Trophoblast cell (in vitro differentiated cells and primary cell): ENCODE measurements around the gene ANXA6.
A peak's percentile ranks its signal among the peaks of the same experiment; 100 is the strongest.

Source experiments
- DNase-seq, 2 donors: peaks; one replicate each; pipeline ENCODE4 v3.0.0-alpha.2; 2016
- H2AFZ ChIP-seq: 2 replicates; pipeline ENCODE4 v1.6.1; 2013; ENCODE audit warnings: low read length, moderate library complexity, mild to moderate bottlenecking; ENCODE audit not compliant: insufficient read depth, poor library complexity
- H2AK5ac ChIP-seq: 2 replicates; pipeline ENCODE4 v1.6.1; 2013; ENCODE audit warnings: mild to moderate bottlenecking, low read length
- H2BK120ac ChIP-seq: 2 replicates; pipeline ENCODE4 v1.6.1; 2013; ENCODE audit warnings: low read length, mild to moderate bottlenecking, moderate library complexity; ENCODE audit not compliant: insufficient read depth, poor library complexity
- H2BK12ac ChIP-seq: 2 replicates; pipeline ENCODE4 v1.6.1; 2013; ENCODE audit warnings: mild to moderate bottlenecking, low read length, moderate library complexity
- H2BK5ac ChIP-seq: 2 replicates; pipeline ENCODE4 v1.6.1; 2013; ENCODE audit warnings: low read length, low read depth, moderate library complexity, mild to moderate bottlenecking; ENCODE audit not compliant: poor library complexity
- H3K14ac ChIP-seq: 2 replicates; pipeline ENCODE4 v1.6.1; 2013; ENCODE audit warnings: mild to moderate bottlenecking, low read length
- H3K18ac ChIP-seq: 2 replicates; pipeline ENCODE4 v1.6.1; 2013; ENCODE audit warnings: mild to moderate bottlenecking, low read length
- H3K23ac ChIP-seq: 2 replicates; pipeline ENCODE4 v1.6.1; 2013; ENCODE audit warnings: low read length
- H3K27ac ChIP-seq: 2 replicates; pipeline ENCODE4 v1.5.1; 2013; ENCODE audit warnings: low read depth, mild to moderate bottlenecking, inconsistent platforms, low read length, moderate library complexity
- H3K27me3 ChIP-seq: 2 replicates; pipeline ENCODE4 v1.6.1; 2013; ENCODE audit warnings: inconsistent platforms, mild to moderate bottlenecking, low read length, moderate library complexity; ENCODE audit not compliant: insufficient read depth
- H3K36me3 ChIP-seq, 2 experiments: 1 replicate in 1 of 2; 2 replicates in 1 of 2; pipeline ENCODE4 v1.6.1; 2013; ENCODE audit warnings: low read length in 2 of 2, mild to moderate bottlenecking in 2 of 2, moderate library complexity in 1 of 2; ENCODE audit not compliant: insufficient read depth in 2 of 2, control insufficient read depth in 1 of 2
- H3K4ac ChIP-seq: 2 replicates; pipeline ENCODE4 v1.6.1; 2013; ENCODE audit warnings: low read depth, mild to moderate bottlenecking, low read length, moderate library complexity
- H3K4me1 ChIP-seq, 2 experiments: 1 replicate in 1 of 2; 2 replicates in 1 of 2; pipeline ENCODE4 v1.6.1; 2013; ENCODE audit warnings: low read length in 2 of 2, mild to moderate bottlenecking in 2 of 2, moderate library complexity in 1 of 2; ENCODE audit not compliant: insufficient read depth in 2 of 2, control insufficient read depth in 1 of 2
- H3K4me2 ChIP-seq: 2 replicates; pipeline ENCODE4 v1.6.1; 2013; ENCODE audit warnings: inconsistent platforms, mild to moderate bottlenecking, low read length, moderate library complexity
- H3K4me3 ChIP-seq: 2 replicates; pipeline ENCODE4 v1.5.1; 2013; ENCODE audit warnings: mild to moderate bottlenecking, low read depth, low read length, inconsistent platforms
- H3K79me1 ChIP-seq: one replicate; pipeline ENCODE4 v1.6.1; 2013; ENCODE audit warnings: low read length
- H3K79me2 ChIP-seq: 2 replicates; pipeline ENCODE4 v1.6.1; 2013; ENCODE audit warnings: low read length, mild to moderate bottlenecking; ENCODE audit not compliant: control insufficient read depth, insufficient read depth, poor library complexity
- H3K9ac ChIP-seq: 2 replicates; pipeline ENCODE4 v1.6.1; 2013; ENCODE audit warnings: mild to moderate bottlenecking, low read length
- H3K9me3 ChIP-seq: 2 replicates; pipeline ENCODE4 v1.6.1; 2013; ENCODE audit warnings: low read depth, mild to moderate bottlenecking, control low read depth, inconsistent platforms, low read length; ENCODE audit not compliant: insufficient read depth
- H4K12ac ChIP-seq: 2 replicates; pipeline ENCODE4 v1.6.1; 2013; ENCODE audit warnings: low read depth, mild to moderate bottlenecking, low read length, moderate library complexity
- H4K8ac ChIP-seq: 2 replicates; pipeline ENCODE4 v1.6.1; 2013; ENCODE audit warnings: low read depth, mild to moderate bottlenecking, low read length, moderate library complexity
- H4K91ac ChIP-seq: one replicate; pipeline ENCODE4 v1.6.1; 2013; ENCODE audit warnings: low read depth, mild to moderate bottlenecking, low read length, moderate library complexity
- WGBS: extraction: QIAGEN DNeasy Blood & Tissue Kit; methylation state at CpG from one replicate; pipeline ENCODE4 v1.1.7; 2013; ENCODE audit warnings: missing lambda C conversion rate; ENCODE audit not compliant: insufficient read length, insufficient coverage; ENCODE audit errors: extremely low coverage; 5-methylcytosine and 5-hydroxymethylcytosine counted together

Gene ANXA6

DNA sequence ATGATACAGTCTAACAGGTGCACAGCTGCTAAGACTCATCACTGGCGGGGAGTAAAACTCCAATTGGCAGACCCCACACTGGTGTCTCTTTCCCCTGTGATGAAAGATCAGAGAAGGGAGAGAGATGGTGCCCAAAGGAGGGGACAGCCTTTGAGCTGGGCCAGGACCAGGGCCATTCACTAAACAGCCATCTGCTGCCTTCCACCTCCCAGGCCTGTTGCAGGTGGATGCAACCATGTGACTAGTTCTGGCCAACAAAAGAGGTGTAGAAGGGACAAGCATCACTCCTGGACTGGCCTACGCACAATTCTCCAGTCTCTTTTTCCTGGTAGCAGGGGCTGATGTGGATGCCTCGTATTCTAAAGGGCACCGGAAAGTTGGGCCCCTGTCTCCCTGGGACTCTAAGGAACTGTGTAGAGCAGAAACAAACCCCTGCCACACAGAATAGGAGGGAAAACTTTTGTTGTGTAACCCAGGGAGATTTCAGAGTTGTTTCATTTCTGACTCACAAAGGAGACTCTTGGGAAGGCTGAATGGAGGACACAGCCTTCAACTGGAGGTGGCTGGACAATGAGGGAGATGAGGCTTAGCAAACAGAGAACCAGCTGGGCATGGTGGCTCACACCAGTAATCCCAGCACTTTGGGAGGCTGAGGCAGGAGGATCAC lies 103.7 kb downstream of the ANXA6 start:
- no peaks in the 10 kb centered on the region for H3K79me2 ChIP-seq
- WGBS: no CpG with 5 or more reads among the region's 4 CpGs
- H3K4me3 ChIP-seq: no peak overlapping the region
- no peak overlapping the region for H3K18ac ChIP-seq
- H3K4ac ChIP-seq: no peak overlapping the region
- H2AK5ac ChIP-seq: no peak overlapping the region
- no peak overlapping the region for H3K23ac ChIP-seq
- H3K36me3 ChIP-seq: peaks cover 27 to 52% of the 10 kb centered on the region in 2 experiments
- H3K4me2 ChIP-seq: no peak overlapping the region
- no peak overlapping the region for H3K9ac ChIP-seq
- H2BK120ac ChIP-seq: no peak overlapping the region
- H4K8ac ChIP-seq: no peak overlapping the region
- H3K27me3 ChIP-seq: no peaks in the 10 kb centered on the region
- H3K4me1 ChIP-seq: no peaks in the 10 kb centered on the region
- no peak overlapping the region for H4K12ac ChIP-seq
- peaks cover 6% of the 10 kb centered on the region for H3K9me3 ChIP-seq
- no peak for DNase-seq
- H3K14ac ChIP-seq: no peak overlapping the region
- no peak overlapping the region for H3K27ac ChIP-seq
- no peak overlapping the region for H2BK5ac ChIP-seq
- H3K79me1 ChIP-seq: no peaks in the 10 kb centered on the region
- H4K91ac ChIP-seq: no peak overlapping the region
- H2AFZ ChIP-seq: no peak overlapping the region
- H2BK12ac ChIP-seq: no peak overlapping the region

DNA sequence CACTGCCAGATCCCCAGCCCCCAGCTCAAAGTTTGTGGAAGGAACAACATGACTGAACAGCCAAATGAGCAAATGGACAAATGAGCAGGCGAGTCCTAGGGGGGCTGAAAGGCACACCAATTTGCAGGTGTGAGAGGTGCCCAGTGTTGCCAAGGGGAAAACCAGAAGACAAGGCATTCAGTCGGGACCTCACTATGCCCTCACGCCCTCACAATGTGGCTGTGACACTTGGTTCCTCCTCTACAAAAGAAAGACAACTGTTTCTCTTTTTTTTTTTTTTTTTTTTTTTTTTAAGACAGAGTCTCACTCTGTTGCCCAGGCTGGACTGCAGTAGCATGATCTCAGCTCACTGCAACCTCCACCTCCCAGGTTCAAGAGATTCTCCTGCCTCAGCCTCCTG lies 104.7 kb downstream of the ANXA6 start:
- no peak overlapping the region for H3K23ac ChIP-seq
- no CpG with 5 or more reads among the region's 3 CpGs for WGBS
- no peak overlapping the region for H3K14ac ChIP-seq

DNA sequence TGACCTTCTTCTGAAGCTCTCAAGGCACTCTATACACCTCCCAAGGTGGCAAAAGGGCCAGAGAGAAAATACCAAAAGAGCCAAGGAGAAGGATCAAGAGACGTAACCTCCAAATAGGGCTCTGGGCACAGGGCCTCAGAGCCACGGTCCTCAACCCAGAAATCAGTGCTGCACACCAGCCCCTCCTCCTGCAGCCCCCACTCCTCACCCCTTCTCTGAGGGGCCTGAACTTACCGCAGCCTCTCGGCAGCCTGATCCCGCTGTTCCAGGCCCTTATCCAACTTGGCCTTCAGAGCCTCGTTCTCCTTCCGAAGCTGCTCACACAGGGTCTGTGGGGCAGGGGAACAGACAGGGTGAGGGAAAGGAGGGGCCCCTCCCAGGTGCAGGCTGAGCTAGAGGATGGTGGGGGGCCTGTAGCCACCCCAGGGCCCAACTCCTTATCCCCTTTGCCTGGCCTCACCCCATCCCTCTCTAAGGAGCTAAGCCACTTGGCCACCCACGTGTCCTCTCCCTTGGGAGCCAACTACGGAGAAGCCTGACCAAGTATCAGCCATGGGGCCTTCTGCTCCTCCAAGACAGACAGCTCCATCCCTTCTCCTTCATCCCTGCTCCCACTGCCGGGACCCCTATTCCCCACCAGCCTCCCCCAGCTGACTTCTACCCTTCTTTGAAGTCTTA lies 105.5 kb downstream of the ANXA6 start:
- Histone ChIP-seq H2AFZ (no peak overlapping the region), H3K9me3 (peaks cover 2% of the 10 kb centered on the region), H3K27me3 (no peaks in the 10 kb centered on the region), H2AK5ac (no peak overlapping the region), H3K4me1 (no peaks in the 10 kb centered on the region), H3K79me1 (no peaks in the 10 kb centered on the region), H3K23ac (no peak overlapping the region), H3K79me2 (no peaks in the 10 kb centered on the region), H3K4me2 (no peak overlapping the region), H3K36me3 (peaks cover 31 to 51% of the 10 kb centered on the region in 2 experiments), H3K4me3 (no peak overlapping the region), H4K91ac (no peak overlapping the region), H2BK12ac (no peak overlapping the region), H3K27ac (no peak overlapping the region), H3K4ac (no peak overlapping the region), H4K12ac (no peak overlapping the region), H2BK120ac (no peak overlapping the region), H3K9ac (no peak overlapping the region), H3K18ac (no peak overlapping the region), H4K8ac (no peak overlapping the region), H2BK5ac (no peak overlapping the region), H3K14ac (no peak overlapping the region)
- no CpG with 5 or more reads among the region's 10 CpGs for WGBS
- DNase-seq: no peak

More for the DNA sequence above, 104.7 kb downstream of the ANXA6 start:
- H3K9ac ChIP-seq: no peak overlapping the region
- H3K36me3 ChIP-seq: peaks cover 30 to 51% of the 10 kb centered on the region in 2 experiments
- H4K12ac ChIP-seq: no peak overlapping the region
- no peak overlapping the region for H3K18ac ChIP-seq
- H2BK12ac ChIP-seq: no peak overlapping the region
- no peaks in the 10 kb centered on the region for H3K79me1 ChIP-seq
- H3K27ac ChIP-seq: no peak overlapping the region
- H2BK5ac ChIP-seq: no peak overlapping the region
- no peak for DNase-seq
- H3K9me3 ChIP-seq: peaks cover 2% of the 10 kb centered on the region
- H3K79me2 ChIP-seq: no peaks in the 10 kb centered on the region
- no peak overlapping the region for H4K8ac ChIP-seq
- no peak overlapping the region for H2AFZ ChIP-seq
- no peak overlapping the region for H3K4me3 ChIP-seq
- H2AK5ac ChIP-seq: no peak overlapping the region
- no peaks in the 10 kb centered on the region for H3K27me3 ChIP-seq
- H4K91ac ChIP-seq: no peak overlapping the region
- no peak overlapping the region for H3K4ac ChIP-seq
- no peak overlapping the region for H2BK120ac ChIP-seq
- H3K4me2 ChIP-seq: no peak overlapping the region
- H3K4me1 ChIP-seq: no peaks in the 10 kb centered on the region

DNA sequence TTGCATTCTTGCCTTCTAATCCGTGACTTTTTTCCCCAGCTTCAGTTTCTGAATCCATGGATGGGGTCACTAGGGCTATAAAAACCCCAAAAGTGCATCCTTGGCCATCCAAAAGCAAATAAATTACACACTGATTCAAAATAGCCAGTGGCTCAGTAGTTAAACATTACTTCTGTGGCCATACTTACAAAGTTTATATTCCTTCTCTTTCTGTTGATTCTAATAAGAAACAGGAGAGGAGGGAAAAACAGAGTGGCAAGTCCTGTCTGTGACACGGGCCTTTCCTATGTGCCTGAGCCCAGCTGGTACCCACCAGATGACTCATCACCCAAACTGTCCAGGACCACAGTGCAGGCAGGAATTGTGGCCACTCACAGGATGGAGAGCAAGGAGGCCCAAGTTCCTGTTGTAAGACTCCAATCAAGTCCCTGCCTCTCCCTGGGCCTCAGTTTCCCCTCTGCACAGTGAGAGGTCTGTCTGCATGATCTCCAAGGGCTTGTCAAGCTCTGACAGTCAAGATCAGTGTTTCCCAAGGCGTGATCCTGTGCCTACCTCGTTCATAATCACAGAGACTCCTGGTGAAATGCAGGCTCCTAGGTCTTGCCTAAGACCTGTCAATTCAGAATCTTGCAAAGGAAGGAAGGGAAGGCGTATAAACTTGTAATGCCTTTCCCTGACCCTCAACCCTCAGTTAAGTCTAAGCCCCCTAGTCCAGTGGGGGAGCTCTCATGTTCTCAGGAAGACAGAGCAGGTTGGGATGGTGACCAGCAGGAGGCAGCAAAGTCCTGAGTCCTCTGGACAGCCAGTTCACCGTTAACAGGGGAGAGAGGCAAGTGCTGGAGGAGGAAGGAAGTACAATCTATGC lies 106.3 kb downstream of the ANXA6 start:
- H3K14ac ChIP-seq: no peak overlapping the region

More for the DNA sequence above, 106.3 kb downstream of the ANXA6 start:
- WGBS: no CpG with 5 or more reads among the region's 6 CpGs
- H2BK5ac ChIP-seq: no peak overlapping the region
- no peak overlapping the region for H4K12ac ChIP-seq
- peaks cover 2% of the 10 kb centered on the region for H3K9me3 ChIP-seq
- H3K79me1 ChIP-seq: no peaks in the 10 kb centered on the region
- H2BK12ac ChIP-seq: no peak overlapping the region
- no peak overlapping the region for H3K27ac ChIP-seq
- H3K27me3 ChIP-seq: no peaks in the 10 kb centered on the region
- no peak overlapping the region for H3K18ac ChIP-seq
- H4K8ac ChIP-seq: no peak overlapping the region
- no peak overlapping the region for H3K4me2 ChIP-seq
- no peak overlapping the region for H3K4ac ChIP-seq
- no peak overlapping the region for H4K91ac ChIP-seq
- H2AFZ ChIP-seq: no peak overlapping the region
- H3K79me2 ChIP-seq: no peaks in the 10 kb centered on the region
- H3K4me1 ChIP-seq: no peaks in the 10 kb centered on the region
- no peak overlapping the region for H2AK5ac ChIP-seq
- H3K4me3 ChIP-seq: no peak overlapping the region
- no peak overlapping the region for H2BK120ac ChIP-seq
- H3K36me3 ChIP-seq: peaks cover 23 to 47% of the 10 kb centered on the region in 2 experiments
- no peak overlapping the region for H3K9ac ChIP-seq
- no peak overlapping the region for H3K23ac ChIP-seq
- DNase-seq: peak; percentile 74 to 88
